ENCODE results near the gene BMF. TPM values are rescaled to one million over a fixed set of nuclear protein-coding genes. Genes with fewer than 3 reads are reported as not detected.

BMF gene
- total and polyA plus RNA-seq, 2 of the 4 experiments (the other 2 are of a cell fraction), result 2.4 to 2.9 TPM

DNA sequence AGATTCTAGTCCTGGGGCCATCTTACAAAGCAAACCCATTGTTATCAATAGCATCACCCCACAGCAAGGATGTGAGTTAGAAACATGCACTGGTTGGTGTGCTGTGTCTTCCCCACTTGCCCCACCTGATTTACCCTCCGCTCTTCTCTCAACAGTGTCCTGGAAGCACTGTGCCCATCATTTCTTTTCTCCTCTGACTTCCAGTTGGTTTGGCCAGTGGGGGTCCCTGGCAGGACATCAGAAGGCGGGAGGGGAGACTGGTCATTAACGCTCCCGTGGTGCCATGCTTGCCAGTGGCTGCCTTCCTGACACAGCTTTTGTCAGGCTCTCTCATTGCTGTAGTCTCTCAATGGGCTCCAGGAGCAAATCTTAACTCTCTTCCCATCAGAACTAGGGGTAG, 40.7 kb upstream of the BMF start:
- Histone ChIP-seq H3K4me3 (ENCODE audit: insufficient read depth, low read depth, low read length) (no peak overlapping the region), H3K56ac (ENCODE audit: extremely low read depth, insufficient read depth, low read length) (no peak overlapping the region), H3K9me1 (ENCODE audit: insufficient read depth, low read length) (no peaks in the 10 kb centered on the region), H3K4me2 (ENCODE audit: low read depth, low read length) (no peak overlapping the region), H4K8ac (ENCODE audit: low read depth in 2 of 2, low read length in 2 of 2) (no peak overlapping the region), H2AK5ac (ENCODE audit: low read depth, low read length) (no peak overlapping the region), H3K79me1 (ENCODE audit: low read depth in 1 of 2, low read length in 2 of 2) (no peaks in the 10 kb centered on the region), H3K23ac (ENCODE audit: low read depth, low read length) (no peak overlapping the region), H3K27ac (ENCODE audit: insufficient read depth, low read length) (no peak overlapping the region), H3K27me3 (ENCODE audit: control insufficient read depth, insufficient read depth, low read length) (no peaks in the 10 kb centered on the region), H2BK120ac (ENCODE audit: low read depth, low read length) (no peak overlapping the region), H3K14ac (replicated peaks; ENCODE audit: low read depth, low read length) (no peak overlapping the region), H3K4ac (ENCODE audit: low read depth, low read length) (no peak overlapping the region), H3K9me3 (ENCODE audit: control insufficient read depth, insufficient read depth, low read length) (no peaks in the 10 kb centered on the region), H2BK20ac (ENCODE audit: low read depth, low read length) (no peak overlapping the region), H2AFZ (replicated peaks; ENCODE audit: low read length, poor library complexity) (no peak overlapping the region), H4K91ac (ENCODE audit: insufficient read depth, low read depth, low read length) (no peak overlapping the region), H3K18ac (ENCODE audit: low read depth, low read length) (no peak overlapping the region), H3K9ac (ENCODE audit: low read depth, low read length) (no peak overlapping the region), H2BK5ac (ENCODE audit: low read depth, low read length, poor library complexity, severe bottlenecking) (no peak overlapping the region), H4K20me1 (ENCODE audit: insufficient read depth, low read length) (no peaks in the 10 kb centered on the region), H3K4me1 (ENCODE audit: control insufficient read depth, insufficient read depth, low read length) (0 out of 2 replicates have a peak, but pooled peaks cover under 1% of the 10 kb centered on the region), H3K36me3 (ENCODE audit: control insufficient read depth, insufficient read depth, low read length) (no peaks in the 10 kb centered on the region), H2AK9ac (replicated peaks; ENCODE audit: low read depth, low read length, poor library complexity) (no peak overlapping the region), H2BK15ac (ENCODE audit: low read depth, low read length) (no peak overlapping the region), H4K5ac (ENCODE audit: low read depth, low read length) (no peak overlapping the region)
- ATAC-seq (ENCODE audit: low read depth) (no peak), DNase-seq (no peak)
- dilution Hi-C loops (cut with HindIII; ENCODE audit: low sequenced_read_pairs, unreplicated experiment) (no loop called here), in situ Hi-C loops (cut with MboI; ENCODE audit: low sequenced_read_pairs) (no loop called here), intact Hi-C loops (cut with micrococcal nuclease) (no loop called here)
- BruUV-seq (replicated peaks), result no TSS peak
- WGBS, 2 experiments (ENCODE audit: extremely low coverage in 2 of 2, insufficient read length in 1 of 2), result 100% methylated on average over 1 of the region's 4 CpGs; no CpG with 5 or more reads in 1 of the 2 experiments
- POLR2A ChIA-PET (ENCODE audit: unreplicated experiment), result no interaction called here
- TF ChIP-seq MAZ (IDR thresholded peaks at IDR 0.05; ENCODE audit: borderline replicate concordance, low read depth, low read length), result no peak
- CTCF ChIA-PET, result no interaction called here
